Chondrocyte (in vitro differentiated cells): ENCODE measurements around the gene CLDN1. TPM values are rescaled to one million over a fixed set of nuclear protein-coding genes. Genes with fewer than 3 reads are reported as not detected.

ENCODE experiments used
- DNase-seq: peaks from one replicate; pipeline ENCODE4 v3.0.0; 2021; ENCODE audit warnings: mixed read lengths, low spot score
- H3K27ac Mint-ChIP-seq: one replicate; pipeline ENCODE4 v1.8.0; 2021; ENCODE audit warnings: mild to moderate bottlenecking, moderate library complexity, mixed read lengths; ENCODE audit not compliant: unreplicated experiment
- H3K27me3 Mint-ChIP-seq: 2 replicates; pipeline ENCODE4 v1.8.0; 2021; ENCODE audit warnings: low read depth, mixed read lengths
- H3K36me3 Mint-ChIP-seq: 2 replicates; pipeline ENCODE4 v1.8.0; 2021; ENCODE audit warnings: low read depth, mixed read lengths
- H3K4me1 Mint-ChIP-seq: 2 replicates; pipeline ENCODE4 v1.8.0; 2021; ENCODE audit warnings: low read depth, mild to moderate bottlenecking, mixed read lengths
- H3K4me3 Mint-ChIP-seq: one replicate; pipeline ENCODE4 v1.8.0; 2021; ENCODE audit warnings: mild to moderate bottlenecking, moderate library complexity, mixed read lengths; ENCODE audit not compliant: unreplicated experiment
- H3K9me3 Mint-ChIP-seq: 2 replicates; pipeline ENCODE4 v1.8.0; 2021; ENCODE audit warnings: low read depth, mixed read lengths
- total RNA-seq: library from RNA; stranded (reverse); gene quantifications from 3 replicates; pipeline ENCODE4 v1.2.1, GENCODE V29; 2021
- TF ChIP-seq, protein P1 (sequence below): fragments of 200-600 bp; sonication (generic); IDR thresholded peaks from 2 replicates; pipeline ENCODE4 v1.5.0; 2021; ENCODE audit warnings: antibody characterized with exemption, mild to moderate bottlenecking, moderate library complexity

Gene CLDN1
- total RNA-seq, 1 donor from 2014 or later, result 13.1 TPM

DNA sequence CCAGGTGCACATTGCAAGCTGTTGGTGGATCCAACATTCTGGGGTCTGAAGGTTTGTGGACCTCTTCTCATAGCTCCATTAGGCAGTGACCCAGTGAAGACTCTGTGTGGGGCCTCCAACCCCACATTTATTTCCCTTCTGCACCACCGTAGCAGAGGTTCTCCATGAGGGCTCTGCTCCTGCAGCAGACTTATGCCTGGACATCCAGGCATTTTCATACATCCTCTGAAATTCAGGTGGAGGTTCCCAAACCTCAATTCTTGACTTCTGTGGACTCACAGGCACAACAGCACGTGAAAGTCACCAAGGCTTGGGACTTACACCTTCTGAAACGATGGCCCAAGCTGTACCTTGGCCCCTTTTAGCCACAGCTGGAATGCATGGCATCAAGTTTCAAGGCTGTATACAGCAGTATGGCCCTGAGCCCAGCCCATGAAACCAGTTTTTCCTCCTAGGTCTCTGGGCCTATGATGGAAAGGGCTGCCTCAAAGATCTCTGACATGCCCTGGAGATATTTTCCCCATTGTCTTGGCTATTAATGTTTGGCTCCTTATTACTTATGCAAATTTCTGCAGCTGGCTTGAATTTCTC is 30.2 kb downstream of the CLDN1 start:
- Mint-ChIP-seq H3K36me3 (peaks cover 3% of the 10 kb centered on the region), H3K9me3 (peaks cover 14% of the 10 kb centered on the region), H3K27ac (no peak overlapping the region), H3K4me1 (peaks cover 5% of the 10 kb centered on the region), H3K27me3 (no peaks in the 10 kb centered on the region), H3K4me3 (no peak overlapping the region)
- no peak for DNase-seq
- TF ChIP-seq, protein P1, sequence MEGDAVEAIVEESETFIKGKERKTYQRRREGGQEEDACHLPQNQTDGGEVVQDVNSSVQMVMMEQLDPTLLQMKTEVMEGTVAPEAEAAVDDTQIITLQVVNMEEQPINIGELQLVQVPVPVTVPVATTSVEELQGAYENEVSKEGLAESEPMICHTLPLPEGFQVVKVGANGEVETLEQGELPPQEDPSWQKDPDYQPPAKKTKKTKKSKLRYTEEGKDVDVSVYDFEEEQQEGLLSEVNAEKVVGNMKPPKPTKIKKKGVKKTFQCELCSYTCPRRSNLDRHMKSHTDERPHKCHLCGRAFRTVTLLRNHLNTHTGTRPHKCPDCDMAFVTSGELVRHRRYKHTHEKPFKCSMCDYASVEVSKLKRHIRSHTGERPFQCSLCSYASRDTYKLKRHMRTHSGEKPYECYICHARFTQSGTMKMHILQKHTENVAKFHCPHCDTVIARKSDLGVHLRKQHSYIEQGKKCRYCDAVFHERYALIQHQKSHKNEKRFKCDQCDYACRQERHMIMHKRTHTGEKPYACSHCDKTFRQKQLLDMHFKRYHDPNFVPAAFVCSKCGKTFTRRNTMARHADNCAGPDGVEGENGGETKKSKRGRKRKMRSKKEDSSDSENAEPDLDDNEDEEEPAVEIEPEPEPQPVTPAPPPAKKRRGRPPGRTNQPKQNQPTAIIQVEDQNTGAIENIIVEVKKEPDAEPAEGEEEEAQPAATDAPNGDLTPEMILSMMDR, result no peak

DNA sequence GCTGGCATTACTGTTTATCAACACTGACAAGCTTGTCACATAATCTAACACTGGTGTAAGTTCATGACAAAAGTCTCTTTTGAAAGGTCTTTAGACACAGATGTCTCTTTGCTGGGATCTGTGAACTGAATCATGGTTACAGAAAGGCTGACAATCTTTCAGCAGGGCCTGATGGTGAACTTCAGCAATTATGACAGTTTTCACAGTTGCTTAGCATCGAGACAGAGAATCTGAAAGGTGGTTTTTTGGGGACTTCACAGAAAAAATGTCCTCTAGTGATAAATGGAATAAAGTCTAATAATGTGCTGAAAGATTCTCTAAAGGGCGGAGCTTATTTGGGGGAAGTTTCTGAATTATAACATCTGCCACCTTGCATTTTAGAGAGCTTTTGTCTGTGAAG is 32.3 kb downstream of the CLDN1 start:
- no peak overlapping the region for H3K27ac Mint-ChIP-seq
- H3K36me3 Mint-ChIP-seq, result peaks cover 8% of the 10 kb centered on the region
- TF ChIP-seq, protein P1, result no peak
- H3K4me3 Mint-ChIP-seq, result no peak overlapping the region
- peaks cover 5% of the 10 kb centered on the region for H3K4me1 Mint-ChIP-seq
- peaks cover 24% of the 10 kb centered on the region for H3K9me3 Mint-ChIP-seq
- no peak for DNase-seq
- no peaks in the 10 kb centered on the region for H3K27me3 Mint-ChIP-seq

- DNase-seq, result no peak
- peaks cover 10% of the 10 kb centered on the region for H3K36me3 Mint-ChIP-seq
- H3K27ac Mint-ChIP-seq, result no peak overlapping the region
- H3K9me3 Mint-ChIP-seq, result peaks cover 30% of the 10 kb centered on the region
- no peak overlapping the region for H3K4me3 Mint-ChIP-seq
- H3K27me3 Mint-ChIP-seq, result no peaks in the 10 kb centered on the region
- peaks cover 5% of the 10 kb centered on the region for H3K4me1 Mint-ChIP-seq
- TF ChIP-seq, protein P1, result no peak
Observed at GRCh38 chr3:190288836-190289235, 33.4 kb downstream of the CLDN1 start.

GRCh38 chr3:190286014-190286413 is 36.2 kb downstream of the CLDN1 start:
- no peak for DNase-seq
- Mint-ChIP-seq H3K9me3 (peaks cover 22% of the 10 kb centered on the region), H3K4me1 (peaks cover 11% of the 10 kb centered on the region), H3K27ac (no peak overlapping the region), H3K36me3 (peaks cover 10% of the 10 kb centered on the region), H3K4me3 (no peak overlapping the region), H3K27me3 (no peaks in the 10 kb centered on the region)
- TF ChIP-seq, protein P1, result no peak

GRCh38 chr3:190281308-190282051 is 40.8 kb downstream of the CLDN1 start:
- peaks cover 11% of the 10 kb centered on the region for H3K4me1 Mint-ChIP-seq
- H3K27me3 Mint-ChIP-seq, result no peaks in the 10 kb centered on the region
- H3K4me3 Mint-ChIP-seq, result no peak overlapping the region
- H3K27ac Mint-ChIP-seq, result no peak overlapping the region
- DNase-seq, result no peak
- H3K9me3 Mint-ChIP-seq, result peaks cover 23% of the 10 kb centered on the region
- H3K36me3 Mint-ChIP-seq, result peaks cover 6% of the 10 kb centered on the region
- TF ChIP-seq, protein P1, result no peak
